SU-DHL-6 (cell line): ENCODE measurements around the gene ITGB4.

Source experiments
- EZH2phosphoT487 ChIP-seq: fragments of 200-600 bp; sonication (generic), shearing (Covaris generic); conservative IDR thresholded peaks from 2 replicates; pipeline ENCODE4 v1.6.1; 2018; ENCODE audit warnings: mild to moderate bottlenecking, antibody characterized with exemption, low read length, moderate library complexity, mixed read lengths
- TF ChIP-seq, protein P1 (sequence below): fragments of 200-600 bp; sonication (generic); IDR thresholded peaks from one replicate; pipeline ENCODE4 v1.5.1; 2017; ENCODE audit warnings: antibody characterized with exemption, mild to moderate bottlenecking, low read length, moderate library complexity; ENCODE audit not compliant: insufficient read depth, poor library complexity, severe bottlenecking

DNA sequence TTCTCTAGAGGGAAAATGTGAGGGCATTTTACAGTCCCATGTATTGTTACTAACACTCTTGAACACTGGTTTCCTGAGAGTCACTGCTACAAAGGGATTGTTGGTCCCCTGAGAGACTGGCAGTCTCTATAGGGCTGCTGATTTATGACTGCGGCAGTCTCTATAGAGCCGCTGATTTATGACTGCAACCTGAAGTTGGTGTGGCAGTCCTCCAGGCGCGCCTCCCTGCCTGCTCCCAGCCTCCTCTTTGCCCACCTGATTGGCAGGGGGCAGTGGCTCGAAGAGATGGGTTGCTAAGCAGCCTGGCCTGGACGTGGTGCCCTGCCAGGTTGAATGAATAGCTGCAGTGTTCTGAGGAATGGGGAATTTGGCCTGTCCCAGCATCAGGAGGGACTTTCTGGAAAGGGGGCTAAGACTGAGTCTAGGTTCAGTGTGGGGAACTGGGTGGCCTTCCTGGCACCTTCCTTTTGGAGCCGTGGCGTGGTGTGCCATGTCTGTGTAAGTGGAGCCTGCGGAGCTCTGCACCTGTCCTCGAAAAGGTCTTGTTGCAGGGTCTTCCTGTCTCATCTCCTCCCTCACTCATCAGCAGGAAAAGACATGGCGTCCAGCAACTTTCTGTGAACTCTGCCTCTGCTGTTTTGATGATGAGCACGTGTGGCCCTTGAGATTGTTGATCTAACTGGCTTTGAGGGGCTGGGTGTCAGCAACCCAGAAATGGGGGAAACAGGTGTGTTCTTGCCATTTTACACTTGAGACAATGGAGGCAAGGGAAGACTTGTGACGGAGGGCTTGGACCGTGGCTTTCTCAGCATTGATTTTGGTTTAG, 29.2 kb upstream of the ITGB4 start:
- TF ChIP-seq, protein P1, sequence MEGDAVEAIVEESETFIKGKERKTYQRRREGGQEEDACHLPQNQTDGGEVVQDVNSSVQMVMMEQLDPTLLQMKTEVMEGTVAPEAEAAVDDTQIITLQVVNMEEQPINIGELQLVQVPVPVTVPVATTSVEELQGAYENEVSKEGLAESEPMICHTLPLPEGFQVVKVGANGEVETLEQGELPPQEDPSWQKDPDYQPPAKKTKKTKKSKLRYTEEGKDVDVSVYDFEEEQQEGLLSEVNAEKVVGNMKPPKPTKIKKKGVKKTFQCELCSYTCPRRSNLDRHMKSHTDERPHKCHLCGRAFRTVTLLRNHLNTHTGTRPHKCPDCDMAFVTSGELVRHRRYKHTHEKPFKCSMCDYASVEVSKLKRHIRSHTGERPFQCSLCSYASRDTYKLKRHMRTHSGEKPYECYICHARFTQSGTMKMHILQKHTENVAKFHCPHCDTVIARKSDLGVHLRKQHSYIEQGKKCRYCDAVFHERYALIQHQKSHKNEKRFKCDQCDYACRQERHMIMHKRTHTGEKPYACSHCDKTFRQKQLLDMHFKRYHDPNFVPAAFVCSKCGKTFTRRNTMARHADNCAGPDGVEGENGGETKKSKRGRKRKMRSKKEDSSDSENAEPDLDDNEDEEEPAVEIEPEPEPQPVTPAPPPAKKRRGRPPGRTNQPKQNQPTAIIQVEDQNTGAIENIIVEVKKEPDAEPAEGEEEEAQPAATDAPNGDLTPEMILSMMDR, result no peak
- TF ChIP-seq EZH2phosphoT487, result no peak
